Activated naive CD4-positive, alpha-beta T cell treated with anti-CD3 and anti-CD28 coated beads, Interleukin-2, amount 10 ng/mL, durations not matched to agents 7 days and 5 days (primary cell): Measurements from ENCODE around the gene MTHFS.
"Not testable (repeated sequence)": the region's sequence is repeated elsewhere in the genome, so short reads cannot be mapped to it uniquely, and the experiment has no call there.

Experiments used
- CTCF ChIA-PET: fragments of 350-600 bp; sonication (Branson Sonifier 250); formaldehyde crosslinking; loops from one replicate; lab custom pipeline; 2021; ENCODE audit warnings: antibody characterized with exemption; lab: Charles Lee
- DNase-seq: peaks from one replicate; pipeline ENCODE4 v3.0.0-alpha.2; 2020
- H3K27ac Mint-ChIP-seq: one replicate; pipeline ENCODE4 v1.8.0; 2021; ENCODE audit warnings: mild to moderate bottlenecking, moderate library complexity, mixed read lengths
- H3K27me3 Mint-ChIP-seq: one replicate; pipeline ENCODE4 v1.8.0; 2021; ENCODE audit warnings: mild to moderate bottlenecking, mixed read lengths
- H3K36me3 Mint-ChIP-seq: one replicate; pipeline ENCODE4 v1.8.0; 2021; ENCODE audit warnings: mixed read lengths
- H3K4me1 Mint-ChIP-seq: one replicate; pipeline ENCODE4 v1.8.0; 2021; ENCODE audit warnings: mixed read lengths
- H3K4me3 Mint-ChIP-seq: one replicate; pipeline ENCODE4 v1.8.0; 2021; ENCODE audit warnings: mild to moderate bottlenecking, moderate library complexity, mixed read lengths
- H3K9me3 Mint-ChIP-seq: one replicate; pipeline ENCODE4 v1.8.0; 2021; ENCODE audit warnings: mixed read lengths

Gene MTHFS

GRCh38 chr15:79923079-79923514 lies 26.3 kb upstream of the MTHFS start:
- CTCF ChIA-PET = interaction anchor here (0.9 to 1.4 kb wide), 8 partner anchors 23 to 73 kb away, joined by 3 to 6 read pairs (median 4); no protein-coding TSS in a partner anchor
- peaks cover 42% of the 10 kb centered on the region for H3K9me3 Mint-ChIP-seq
- peak overlapping the region; percentile 96 for H3K27ac Mint-ChIP-seq
- H3K4me3 Mint-ChIP-seq = peak overlapping the region; percentile 90
- H3K36me3 Mint-ChIP-seq = peaks cover 52% of the 10 kb centered on the region
- H3K27me3 Mint-ChIP-seq = no peaks in the 10 kb centered on the region
- peak; percentile 82 for DNase-seq
- peaks cover 27% of the 10 kb centered on the region for H3K4me1 Mint-ChIP-seq

GRCh38 chr15:79922512-79923078 lies 25.8 kb upstream of the MTHFS start:
- no peaks in the 10 kb centered on the region for H3K27me3 Mint-ChIP-seq
- H3K4me3 Mint-ChIP-seq = peak overlapping the region; percentile 90
- CTCF ChIA-PET = interaction anchor here (1.1 to 1.4 kb wide), 6 partner anchors 12 to 73 kb away, joined by 3 to 6 read pairs (median 4); no protein-coding TSS in a partner anchor
- peak overlapping the region; percentile 96 for H3K27ac Mint-ChIP-seq
- H3K4me1 Mint-ChIP-seq = peaks cover 27% of the 10 kb centered on the region
- peaks cover 46% of the 10 kb centered on the region for H3K9me3 Mint-ChIP-seq
- no peak for DNase-seq
- peaks cover 57% of the 10 kb centered on the region for H3K36me3 Mint-ChIP-seq

- H3K4me1 Mint-ChIP-seq = peaks cover 27% of the 10 kb centered on the region
- H3K27ac Mint-ChIP-seq = no peak overlapping the region
- H3K36me3 Mint-ChIP-seq = peaks cover 77% of the 10 kb centered on the region
- peaks cover 65% of the 10 kb centered on the region for H3K9me3 Mint-ChIP-seq
- CTCF ChIA-PET = interaction anchor here (1.5 to 1.7 kb wide), 2 partner anchors 8 to 22 kb away, joined by 3 read pairs; no protein-coding TSS in a partner anchor
- no peaks in the 10 kb centered on the region for H3K27me3 Mint-ChIP-seq
- DNase-seq = no peak
- no peak overlapping the region for H3K4me3 Mint-ChIP-seq
Measured at GRCh38 chr15:79919749-79920511, 23.1 kb upstream of the MTHFS start.

GRCh38 chr15:79919090-79919748 lies 22.4 kb upstream of the MTHFS start:
- Mint-ChIP-seq H3K4me3 (no peak overlapping the region), H3K36me3 (peaks cover 84% of the 10 kb centered on the region), H3K4me1 (peaks cover 23% of the 10 kb centered on the region), H3K27me3 (no peaks in the 10 kb centered on the region), H3K9me3 (peaks cover 71% of the 10 kb centered on the region), H3K27ac (no peak overlapping the region)
- CTCF ChIA-PET = no interaction called here
- DNase-seq = no peak

GRCh38 chr15:79918278-79918677 lies 21.5 kb upstream of the MTHFS start:
- Mint-ChIP-seq H3K4me3 (no peak overlapping the region), H3K4me1 (peaks cover 18% of the 10 kb centered on the region), H3K27me3 (no peaks in the 10 kb centered on the region), H3K36me3 (peaks cover 87% of the 10 kb centered on the region), H3K27ac (peak overlapping the region; percentile 52), H3K9me3 (peaks cover 77% of the 10 kb centered on the region)
- DNase-seq = no peak
- CTCF ChIA-PET = no interaction called here

GRCh38 chr15:79916502-79917132 lies 19.8 kb upstream of the MTHFS start:
- Mint-ChIP-seq H3K9me3 (peaks cover 70% of the 10 kb centered on the region), H3K4me1 (peaks cover 4% of the 10 kb centered on the region), H3K27me3 (no peaks in the 10 kb centered on the region), H3K36me3 (peaks cover 81% of the 10 kb centered on the region), H3K4me3 (no peak overlapping the region), H3K27ac (no peak overlapping the region)
- CTCF ChIA-PET = no interaction called here
- no peak for DNase-seq

- H3K27ac Mint-ChIP-seq, H3K27me3 Mint-ChIP-seq, H3K4me3 Mint-ChIP-seq, CTCF ChIA-PET, DNase-seq, H3K4me1 Mint-ChIP-seq: not testable (repeated sequence)
- Mint-ChIP-seq H3K36me3 (peaks cover 77% of the 10 kb centered on the region), H3K9me3 (peaks cover 64% of the 10 kb centered on the region)
Measured at GRCh38 chr15:79915776-79916501, 19.1 kb upstream of the MTHFS start.

- DNase-seq = no peak
- CTCF ChIA-PET = interaction anchor here (1.3 kb wide), 1 partner anchor 78 kb away, joined by 3 read pairs; no protein-coding TSS in a partner anchor
- Mint-ChIP-seq H3K27me3 (no peaks in the 10 kb centered on the region), H3K4me3 (no peak overlapping the region), H3K4me1 (peaks cover 6% of the 10 kb centered on the region), H3K36me3 (peaks cover 78% of the 10 kb centered on the region), H3K27ac (no peak overlapping the region), H3K9me3 (peaks cover 64% of the 10 kb centered on the region)
Measured at GRCh38 chr15:79914728-79915127, 17.9 kb upstream of the MTHFS start.

GRCh38 chr15:79909556-79910335 lies 12.9 kb upstream of the MTHFS start:
- DNase-seq, H3K27ac Mint-ChIP-seq, H3K4me3 Mint-ChIP-seq, H3K27me3 Mint-ChIP-seq: not testable (repeated sequence)
- peaks cover 30% of the 10 kb centered on the region for H3K9me3 Mint-ChIP-seq
- peaks cover 47% of the 10 kb centered on the region for H3K36me3 Mint-ChIP-seq
- H3K4me1 Mint-ChIP-seq = peaks cover 10% of the 10 kb centered on the region
- CTCF ChIA-PET = interaction anchor here (0.9 to 1.2 kb wide), 2 partner anchors 12 to 84 kb away, joined by 3 to 4 read pairs; no protein-coding TSS in a partner anchor

GRCh38 chr15:79904271-79904670 lies 7.5 kb upstream of the MTHFS start:
- DNase-seq = no peak
- no peak overlapping the region for H3K27ac Mint-ChIP-seq
- CTCF ChIA-PET = no interaction called here
- H3K27me3 Mint-ChIP-seq = no peaks in the 10 kb centered on the region
- no peak overlapping the region for H3K4me3 Mint-ChIP-seq
- H3K9me3 Mint-ChIP-seq = peaks cover 2% of the 10 kb centered on the region
- peaks cover 23% of the 10 kb centered on the region for H3K36me3 Mint-ChIP-seq
- peaks cover 16% of the 10 kb centered on the region for H3K4me1 Mint-ChIP-seq

GRCh38 chr15:79903626-79904025 lies 6.8 kb upstream of the MTHFS start:
- Mint-ChIP-seq H3K4me3 (no peak overlapping the region), H3K9me3 (peaks cover 2% of the 10 kb centered on the region), H3K27ac (no peak overlapping the region), H3K4me1 (peaks cover 20% of the 10 kb centered on the region), H3K27me3 (no peaks in the 10 kb centered on the region), H3K36me3 (peaks cover 21% of the 10 kb centered on the region)
- CTCF ChIA-PET = no interaction called here
- DNase-seq = no peak

- CTCF ChIA-PET = no interaction called here
- H3K4me3 Mint-ChIP-seq = no peak overlapping the region
- peaks cover 24% of the 10 kb centered on the region for H3K4me1 Mint-ChIP-seq
- peaks cover 2% of the 10 kb centered on the region for H3K9me3 Mint-ChIP-seq
- H3K27me3 Mint-ChIP-seq = no peaks in the 10 kb centered on the region
- H3K36me3 Mint-ChIP-seq = peaks cover 21% of the 10 kb centered on the region
- DNase-seq = no peak
- no peak overlapping the region for H3K27ac Mint-ChIP-seq
Measured at GRCh38 chr15:79903144-79903543, 6.3 kb upstream of the MTHFS start.

- no peak for DNase-seq
- Mint-ChIP-seq H3K9me3 (peaks cover 2% of the 10 kb centered on the region), H3K27ac (no peak overlapping the region), H3K36me3 (peaks cover 20% of the 10 kb centered on the region), H3K4me3 (no peak overlapping the region), H3K4me1 (peaks cover 34% of the 10 kb centered on the region), H3K27me3 (no peaks in the 10 kb centered on the region)
- CTCF ChIA-PET = interaction anchor here (0.6 kb wide), 1 partner anchor 791 kb away, joined by 3 read pairs; no protein-coding TSS in a partner anchor
Measured at GRCh38 chr15:79901958-79902357, 5.1 kb upstream of the MTHFS start.
